NB4 (cell line): Measurements from ENCODE around the gene ZNF708.

Source experiments
- MYC ChIP-seq: IDR thresholded peaks from 2 replicates; pipeline ENCODE4 v1.6.1; 2011; ENCODE audit warnings: low read depth, low read length
- POLR2A ChIP-seq: IDR thresholded peaks from 2 replicates; pipeline ENCODE4 v1.6.1; 2011; ENCODE audit warnings: mild to moderate bottlenecking; ENCODE audit not compliant: insufficient read length; ENCODE audit errors: extremely low read depth
- TF ChIP-seq, protein P1 (sequence below): IDR thresholded peaks from 2 replicates; pipeline ENCODE4 v1.6.1; 2011; ENCODE audit warnings: low read depth, low read length
- TF ChIP-seq, protein P2 (sequence below): IDR thresholded peaks from one replicate; pipeline ENCODE4 v1.5.1; 2012; ENCODE audit warnings: low read depth, low read length

DNA sequence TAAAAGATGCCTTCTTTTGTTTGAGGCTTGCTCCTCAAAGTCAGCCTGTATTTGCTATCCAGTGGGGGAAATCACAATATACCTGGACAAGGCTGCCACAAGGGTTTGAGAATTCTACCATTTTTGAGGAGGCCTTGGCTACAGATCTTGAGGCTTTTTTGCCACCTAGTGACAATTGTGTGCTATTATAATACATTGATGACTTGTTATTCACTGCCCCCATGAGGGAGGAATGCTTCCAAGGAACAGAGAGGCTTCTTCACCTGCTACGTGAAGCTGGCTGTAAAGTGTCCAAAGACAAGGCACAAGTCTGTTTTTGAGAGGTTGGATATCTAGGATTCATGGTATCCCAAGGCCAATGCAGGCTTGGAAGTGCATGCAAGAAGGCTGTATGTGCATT is 72.5 kb downstream of the ZNF708 start:
- TF ChIP-seq, protein P1, sequence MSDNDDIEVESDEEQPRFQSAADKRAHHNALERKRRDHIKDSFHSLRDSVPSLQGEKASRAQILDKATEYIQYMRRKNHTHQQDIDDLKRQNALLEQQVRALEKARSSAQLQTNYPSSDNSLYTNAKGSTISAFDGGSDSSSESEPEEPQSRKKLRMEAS: no peak
- TF ChIP-seq, protein P2, sequence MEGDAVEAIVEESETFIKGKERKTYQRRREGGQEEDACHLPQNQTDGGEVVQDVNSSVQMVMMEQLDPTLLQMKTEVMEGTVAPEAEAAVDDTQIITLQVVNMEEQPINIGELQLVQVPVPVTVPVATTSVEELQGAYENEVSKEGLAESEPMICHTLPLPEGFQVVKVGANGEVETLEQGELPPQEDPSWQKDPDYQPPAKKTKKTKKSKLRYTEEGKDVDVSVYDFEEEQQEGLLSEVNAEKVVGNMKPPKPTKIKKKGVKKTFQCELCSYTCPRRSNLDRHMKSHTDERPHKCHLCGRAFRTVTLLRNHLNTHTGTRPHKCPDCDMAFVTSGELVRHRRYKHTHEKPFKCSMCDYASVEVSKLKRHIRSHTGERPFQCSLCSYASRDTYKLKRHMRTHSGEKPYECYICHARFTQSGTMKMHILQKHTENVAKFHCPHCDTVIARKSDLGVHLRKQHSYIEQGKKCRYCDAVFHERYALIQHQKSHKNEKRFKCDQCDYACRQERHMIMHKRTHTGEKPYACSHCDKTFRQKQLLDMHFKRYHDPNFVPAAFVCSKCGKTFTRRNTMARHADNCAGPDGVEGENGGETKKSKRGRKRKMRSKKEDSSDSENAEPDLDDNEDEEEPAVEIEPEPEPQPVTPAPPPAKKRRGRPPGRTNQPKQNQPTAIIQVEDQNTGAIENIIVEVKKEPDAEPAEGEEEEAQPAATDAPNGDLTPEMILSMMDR: peak; percentile 5
- TF ChIP-seq POLR2A (no peak), MYC (no peak)
